H1 (cell line): ENCODE measurements around the gene RPS29. TPM values are rescaled to one million over a fixed set of nuclear protein-coding genes. Genes with fewer than 3 reads are reported as not detected.

Experiments used
- CTCF ChIA-PET: fragments of 300-600 bp; sonication (Branson Sonifier 250); formaldehyde crosslinking; loops from one replicate; lab custom pipeline; 2021; ENCODE audit not compliant: partially characterized antibody; lab: Charles Lee
- POLR2A ChIA-PET: fragments of 300-600 bp; sonication (Branson Sonifier 250); formaldehyde crosslinking; loops from one replicate; lab custom pipeline; 2021; ENCODE audit warnings: inconsistent platforms; ENCODE audit not compliant: partially characterized antibody; lab: Charles Lee
- DNase-seq, 2 experiments: peaks; one replicate each; pipeline versions ENCODE4 v3.0.0 to v3.0.0-alpha.2; 2010 to 2022; ENCODE audit warnings: low spot score in 2 of 2, low read depth in 1 of 2, mixed read lengths in 1 of 2
- FAIRE-seq: peaks from 2 replicates; lab custom pipeline; 2011; peaks lifted over from hg19 to GRCh38; lab: Jason Lieb, UNC
- H2AFZ ChIP-seq: 2 replicates; pipeline ENCODE4 v1.8.1; 2012; ENCODE audit warnings: low read length, inconsistent platforms
- H2AK5ac ChIP-seq: 2 replicates; pipeline ENCODE4 v1.6.1; 2013; ENCODE audit warnings: low read depth, low read length
- H2BK120ac ChIP-seq: replicated peaks from 2 replicates; pipeline ENCODE3; 2013; ENCODE audit warnings: low read depth, low read length, inconsistent platforms
- H2BK12ac ChIP-seq: 2 replicates; pipeline ENCODE4 v1.6.1; 2013; ENCODE audit warnings: low read depth, low read length
- H2BK15ac ChIP-seq: 2 replicates; pipeline ENCODE4 v1.6.1; 2013; ENCODE audit warnings: low read length
- H2BK20ac ChIP-seq: 2 replicates; pipeline ENCODE4 v1.6.1; 2013; ENCODE audit warnings: low read length
- H2BK5ac ChIP-seq: 2 replicates; pipeline ENCODE4 v1.6.1; 2013; ENCODE audit warnings: low read depth, low read length
- H3K14ac ChIP-seq: 2 replicates; pipeline ENCODE4 v1.6.1; 2013; ENCODE audit warnings: inconsistent platforms; ENCODE audit not compliant: insufficient read length
- H3K18ac ChIP-seq: 2 replicates; pipeline ENCODE4 v1.6.1; 2013; ENCODE audit warnings: low read length; ENCODE audit errors: extremely low read depth
- H3K23ac ChIP-seq: 2 replicates; pipeline ENCODE4 v1.6.1; 2013; ENCODE audit warnings: inconsistent platforms; ENCODE audit not compliant: insufficient read length
- H3K23me2 ChIP-seq: 2 replicates; pipeline ENCODE4 v1.6.1; 2013; ENCODE audit warnings: low read depth, low read length
- H3K27ac ChIP-seq: 2 replicates; pipeline ENCODE4 v1.6.1; 2011; ENCODE audit warnings: low read depth, low read length, inconsistent platforms
- H3K27me3 ChIP-seq, 4 experiments: replicated peaks in 1 of 4; 1 replicate in 1 of 4; 2 replicates in 3 of 4; pipeline versions ENCODE4 v1.6.1 to v1.8.1; 2011 to 2013; ENCODE audit warnings: low read length in 3 of 4, mild to moderate bottlenecking in 3 of 4, inconsistent platforms in 2 of 4, mixed read lengths in 2 of 4, moderate library complexity in 1 of 4; ENCODE audit not compliant: control insufficient read depth in 3 of 4, insufficient read depth in 3 of 4; ENCODE audit errors: extremely low read depth in 1 of 4
- H3K36me3 ChIP-seq, 4 experiments: 2 replicates each; pipeline versions ENCODE4 v1.6.1 to v1.8.1; 2011 to 2013; ENCODE audit warnings: mild to moderate bottlenecking in 4 of 4, low read length in 3 of 4, moderate library complexity in 2 of 4, control low read depth in 1 of 4, inconsistent platforms in 1 of 4; ENCODE audit not compliant: insufficient read depth in 4 of 4, control insufficient read depth in 2 of 4
- H3K4ac ChIP-seq: replicated peaks from 2 replicates; pipeline ENCODE3; 2013; ENCODE audit warnings: low read length, low read depth, mixed read lengths, inconsistent platforms; ENCODE audit not compliant: insufficient read length
- H3K4me1 ChIP-seq, 4 experiments: replicated peaks in 1 of 4; 1 replicate in 1 of 4; 2 replicates in 3 of 4; pipeline versions ENCODE4 v1.6.1 to v1.8.1; 2011 to 2013; ENCODE audit warnings: low read length in 3 of 4, inconsistent platforms in 2 of 4, mixed read lengths in 1 of 4; ENCODE audit not compliant: insufficient read depth in 4 of 4, control insufficient read depth in 3 of 4
- H3K4me2 ChIP-seq, 2 experiments: 2 replicates each; pipeline versions ENCODE4 v1.6.1 to v1.8.1; 2011 to 2013; ENCODE audit warnings: low read depth in 2 of 2, low read length in 2 of 2, control low read depth in 1 of 2, inconsistent platforms in 1 of 2, mild to moderate bottlenecking in 1 of 2; ENCODE audit not compliant: insufficient read depth in 1 of 2
- H3K4me3 ChIP-seq, 4 experiments: fragments of 200-600, 300-600 bp in 1 of 4; sonication (generic), shearing (Covaris generic), sonication (Bioruptor Twin) in 1 of 4; 2 replicates each; pipeline versions ENCODE4 v1.5.1 to v1.8.1; 2011 to 2016; ENCODE audit warnings: low read length in 4 of 4, low read depth in 3 of 4, control low read depth in 2 of 4, inconsistent platforms in 2 of 4, mild to moderate bottlenecking in 2 of 4, mixed read lengths in 1 of 4, moderate library complexity in 1 of 4; ENCODE audit not compliant: insufficient read depth in 2 of 4; ENCODE audit errors: extremely low read depth in 1 of 4
- H3K56ac ChIP-seq: replicated peaks from 2 replicates; pipeline ENCODE3; 2013; ENCODE audit warnings: low read depth, mild to moderate bottlenecking, mixed read lengths, low read length, inconsistent platforms; ENCODE audit not compliant: insufficient read length
- H3K79me1 ChIP-seq: 2 replicates; pipeline ENCODE4 v1.6.1; 2013; ENCODE audit warnings: low read depth, low read length, control low read depth
- H3K79me2 ChIP-seq, 2 experiments: 2 replicates each; pipeline versions ENCODE4 v1.6.1 to v1.8.1; 2012 to 2013; ENCODE audit warnings: low read length in 2 of 2, mild to moderate bottlenecking in 2 of 2, inconsistent platforms in 1 of 2; ENCODE audit not compliant: insufficient read depth in 2 of 2, control insufficient read depth in 1 of 2
- H3K9ac ChIP-seq, 4 experiments: replicated peaks in 1 of 4; 1 replicate in 1 of 4; 2 replicates in 3 of 4; pipeline versions ENCODE4 v1.6.1 to v1.8.1; 2011 to 2013; ENCODE audit warnings: low read depth in 3 of 4, low read length in 3 of 4, control low read depth in 2 of 4, mild to moderate bottlenecking in 2 of 4, moderate library complexity in 2 of 4, inconsistent platforms in 1 of 4; ENCODE audit errors: extremely low read depth in 1 of 4
- H3K9me3 ChIP-seq, 2 experiments: 2 replicates each; pipeline versions ENCODE4 v1.6.1 to v1.8.1; 2012 to 2013; ENCODE audit warnings: mild to moderate bottlenecking in 2 of 2, moderate library complexity in 2 of 2, control low read depth in 1 of 2, inconsistent platforms in 1 of 2, low read depth in 1 of 2, low read length in 1 of 2, mixed read lengths in 1 of 2; ENCODE audit not compliant: insufficient read depth in 2 of 2
- H4K20me1 ChIP-seq, 2 experiments: replicated peaks in 1 of 2; 2 replicates each; pipeline versions ENCODE3 to v1.8.1; 2011 to 2013; ENCODE audit warnings: inconsistent platforms in 2 of 2, low read length in 2 of 2, mild to moderate bottlenecking in 1 of 2; ENCODE audit not compliant: insufficient read depth in 2 of 2, control insufficient read depth in 1 of 2
- H4K5ac ChIP-seq: 2 replicates; pipeline ENCODE4 v1.6.1; 2013; ENCODE audit warnings: low read length, low read depth, mixed read lengths, inconsistent platforms; ENCODE audit not compliant: insufficient read length
- H4K8ac ChIP-seq: 2 replicates; pipeline ENCODE4 v1.8.0; 2013; ENCODE audit warnings: mild to moderate bottlenecking, moderate library complexity, low read length, inconsistent platforms; ENCODE audit not compliant: insufficient read depth; ENCODE audit errors: extremely low read depth
- H4K91ac ChIP-seq: replicated peaks from 2 replicates; pipeline ENCODE3; 2013; ENCODE audit warnings: low read length, mixed read lengths, inconsistent platforms; ENCODE audit not compliant: insufficient read length
- HDAC6 ChIP-seq: IDR thresholded peaks from one replicate; pipeline ENCODE4 v1.7.1; 2012; ENCODE audit warnings: low read depth, mild to moderate bottlenecking, inconsistent platforms, low read length, moderate library complexity
- PHF8 ChIP-seq: fragments of 200-600 bp; sonication (generic); conservative IDR thresholded peaks from 2 replicates; pipeline ENCODE4 v1.7.1; 2012; ENCODE audit warnings: low read depth, mild to moderate bottlenecking, inconsistent platforms, low read length, moderate library complexity
- TBP ChIP-seq: IDR thresholded peaks from 2 replicates; pipeline ENCODE4 v1.6.1; 2011; ENCODE audit warnings: low read depth, low read length, improper control_type of control experiment
- WGBS, 2 experiments: shearing (Covaris generic) in 1 of 2; methylation state at CpG; one replicate each; pipeline versions ENCODE4 v1.1.6 to v1.1.7; 2013 to 2015; ENCODE audit warnings: low lambda C conversion rate in 2 of 2, mixed read lengths in 2 of 2, inconsistent platforms in 1 of 2, low coverage in 1 of 2, missing lambda C conversion rate in 1 of 2; ENCODE audit not compliant: insufficient replicate concordance in 2 of 2, insufficient coverage in 1 of 2, insufficient read length in 1 of 2; ENCODE audit errors: extremely low coverage in 1 of 2, missing lambda C conversion rate in 1 of 2; 5-methylcytosine and 5-hydroxymethylcytosine counted together
- polyA plus RNA-seq, 7 experiments: library from polyadenylated mRNA; depleted of rRNA in 3 of 7; stranded (reverse) in 5 of 7; unstranded in 2 of 7; fragments of >200 nt in 5 of 7; fragments of 200-250 nt in 2 of 7; gene quantifications; 1 replicate in 5 of 7; 2 replicates in 1 of 7; 4 replicates in 1 of 7; pipeline versions ENCODE4 v1.2.1 to v1.2.3, GENCODE V29; 2011 to 2013; ENCODE audit warnings: missing spikeins in 2 of 7, mixed read lengths in 2 of 7
- total RNA-seq: library from RNA; stranded (reverse); fragmentation: NEBNext Ultra II Directional; extraction: Animal tissue kit (Norgen Biotek cat#: 25700); gene quantifications from 2 replicates; pipeline ENCODE4 v1.2.1, GENCODE V29; 2021
- TF ChIP-seq, protein P1 (sequence below): IDR thresholded peaks from 2 replicates; pipeline ENCODE4 v1.6.1; 2012; ENCODE audit warnings: inconsistent platforms

RPS29 gene
- total and polyA plus RNA-seq, 2 of the 8 experiments (the other 6 are each of a cell fraction or from before 2014, with no cell fraction given) = 2,193 to 23,165 TPM

DNA sequence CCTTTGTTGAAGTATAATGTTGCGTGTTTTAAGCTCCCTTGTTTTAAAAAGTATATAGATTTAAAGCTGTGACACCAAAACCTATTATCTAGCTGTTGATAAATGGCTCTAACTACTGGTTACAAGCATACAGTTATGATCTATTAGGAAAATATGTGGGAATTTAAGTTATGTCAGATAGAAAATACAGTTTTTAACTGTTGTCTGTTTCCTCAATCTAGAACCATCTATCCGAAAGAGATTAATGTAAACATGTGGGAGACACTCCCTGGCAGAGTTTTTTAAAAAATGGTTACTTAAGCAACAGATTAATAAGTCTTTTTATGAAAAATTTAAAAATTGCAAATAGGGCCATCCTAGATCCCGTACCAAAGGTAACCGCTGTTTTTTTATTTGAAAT lies 26.1 kb upstream of the RPS29 start:
- Histone ChIP-seq H4K91ac (no peak overlapping the region), H3K4ac (no peak overlapping the region), H2BK15ac (no peak overlapping the region), H3K4me2 (no peak overlapping the region), H2BK5ac (no peak overlapping the region), H3K36me3 (peaks cover 0 to 22% (median 5%) of the 10 kb centered on the region in 4 experiments; a peak in 4 of 8 replicates), H3K23me2 (no peaks in the 10 kb centered on the region), H3K27me3 (no peaks in the 10 kb centered on the region), H3K56ac (no peak overlapping the region), H3K4me1 (no peaks in the 10 kb centered on the region), H3K79me1 (no peaks in the 10 kb centered on the region), H3K14ac (no peak overlapping the region), H3K27ac (no peak overlapping the region), H2BK20ac (no peak overlapping the region), H3K9me3 (no peaks in the 10 kb centered on the region), H3K9ac (no peak overlapping the region), H2AK5ac (no peak overlapping the region), H3K23ac (no peak overlapping the region), H3K18ac (no peak overlapping the region), H2BK120ac (no peak overlapping the region), H4K20me1 (no peaks in the 10 kb centered on the region), H2AFZ (no peak overlapping the region), H2BK12ac (no peak overlapping the region), H3K4me3 (no peak overlapping the region), H4K5ac (no peak overlapping the region), H4K8ac (no peak overlapping the region), H3K79me2 (no peaks in the 10 kb centered on the region)
- DNase-seq = no peak
- TF ChIP-seq PHF8 = no peak
- no peak for TF ChIP-seq HDAC6
- TF ChIP-seq, protein P1, sequence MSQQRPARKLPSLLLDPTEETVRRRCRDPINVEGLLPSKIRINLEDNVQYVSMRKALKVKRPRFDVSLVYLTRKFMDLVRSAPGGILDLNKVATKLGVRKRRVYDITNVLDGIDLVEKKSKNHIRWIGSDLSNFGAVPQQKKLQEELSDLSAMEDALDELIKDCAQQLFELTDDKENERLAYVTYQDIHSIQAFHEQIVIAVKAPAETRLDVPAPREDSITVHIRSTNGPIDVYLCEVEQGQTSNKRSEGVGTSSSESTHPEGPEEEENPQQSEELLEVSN = no peak
- no peak for TF ChIP-seq TBP
- CTCF ChIA-PET = interaction anchor here (1.1 kb wide), 2 partner anchors 9 to 248 kb away, joined by 3 read pairs; no protein-coding TSS in a partner anchor
- POLR2A ChIA-PET = interaction anchor here (0.6 to 3.2 kb wide), 3 partner anchors 8 to 13 kb away, joined by 3 to 19 read pairs (median 5); partner anchors contain the start of genes LRR1, MGAT2 and RPL36AL
- 92% methylated on average over 4 of the region's 4 CpGs; no CpG with 5 or more reads in 1 of the 2 experiments for WGBS, 2 experiments
- no peak for FAIRE-seq
